ENCODE results near the gene CENPC. TPM values are rescaled to one million over a fixed set of nuclear protein-coding genes. Genes with fewer than 3 reads are reported as not detected.
"Not testable (repeated sequence)": the region's sequence is repeated elsewhere in the genome, so short reads cannot be mapped to it uniquely, and the experiment has no call there.

Gene CENPC
- polyA plus RNA-seq, 1 donor (not counting 4 experiments of a cell fraction or from before 2014, with no cell fraction given): 7.9 TPM

GRCh38 chr4:67459164-67459563 is 86.1 kb downstream of the CENPC start:
- Histone ChIP-seq H3K4me1 (ENCODE audit: control insufficient read depth, extremely low read depth, insufficient read depth, low read length) (no peaks in the 10 kb centered on the region), H3K36me3 (ENCODE audit: control insufficient read depth in 2 of 2, extremely low read depth in 1 of 2, insufficient read depth in 2 of 2, low read length in 2 of 2) (no peaks in the 10 kb centered on the region), H3K4me2 (ENCODE audit: control insufficient read depth, extremely low read depth, insufficient read depth, low read depth, low read length) (no peak overlapping the region), H3K9ac (ENCODE audit: control insufficient read depth, extremely low read depth, insufficient read depth, low read length) (no peak overlapping the region), H2AFZ (ENCODE audit: control insufficient read depth, low read length) (no peak overlapping the region), H3K79me2 (ENCODE audit: control insufficient read depth, insufficient read depth, low read length) (no peaks in the 10 kb centered on the region), H3K9me1 (ENCODE audit: control insufficient read depth, extremely low read depth, insufficient read depth, low read length) (no peaks in the 10 kb centered on the region), H3K27ac (ENCODE audit: control insufficient read depth, insufficient read depth, low read length) (no peak overlapping the region), H3K27me3 (ENCODE audit: control insufficient read depth, extremely low read depth, insufficient read depth, low read length) (no peaks in the 10 kb centered on the region), H3K9me3 (ENCODE audit: control insufficient read depth, low read depth, low read length) (no peaks in the 10 kb centered on the region), H3K4me3 (ENCODE audit: control insufficient read depth in 2 of 3, extremely low read depth in 1 of 3, insufficient read depth in 2 of 3, low read depth in 1 of 3, low read length in 3 of 3) (no peak overlapping the region), H4K20me1 (ENCODE audit: control insufficient read depth, extremely low read depth, insufficient read depth, low read length) (no peaks in the 10 kb centered on the region)
- no peak for TF ChIP-seq CTCF (optimal IDR thresholded peaks at IDR 0.05 in 1 of 3, IDR thresholded peaks at IDR 0.05 in 1 of 3, conservative IDR thresholded peaks at IDR 0.05 in 1 of 3; ENCODE audit: extremely low read depth in 1 of 3, insufficient read depth in 2 of 3, low read length in 3 of 3)
- no peak for TF ChIP-seq EZH2 (IDR thresholded peaks at IDR 0.05; ENCODE audit: low read length)
- dilution Hi-C loops (cut with MboI; ENCODE audit: extremely low pct_ligation_motif_present, low sequenced_read_pairs): no loop called here
- DNase-seq (ENCODE audit: low read depth, low spot score) (no peak), FAIRE-seq (no peak)

GRCh38 chr4:67456577-67457196 is 88.6 kb downstream of the CENPC start:
- Histone ChIP-seq H3K27me3 (ENCODE audit: control insufficient read depth, extremely low read depth, insufficient read depth, low read length) (no peaks in the 10 kb centered on the region), H3K9me3 (ENCODE audit: control insufficient read depth, low read depth, low read length) (no peaks in the 10 kb centered on the region), H3K9me1 (ENCODE audit: control insufficient read depth, extremely low read depth, insufficient read depth, low read length) (no peaks in the 10 kb centered on the region), H3K9ac (ENCODE audit: control insufficient read depth, extremely low read depth, insufficient read depth, low read length) (no peak overlapping the region), H3K27ac (ENCODE audit: control insufficient read depth, insufficient read depth, low read length) (no peak overlapping the region), H4K20me1 (ENCODE audit: control insufficient read depth, extremely low read depth, insufficient read depth, low read length) (no peaks in the 10 kb centered on the region), H2AFZ (ENCODE audit: control insufficient read depth, low read length) (no peak overlapping the region), H3K4me3 (ENCODE audit: control insufficient read depth in 2 of 3, extremely low read depth in 1 of 3, insufficient read depth in 2 of 3, low read depth in 1 of 3, low read length in 3 of 3) (no peak overlapping the region), H3K4me2 (ENCODE audit: control insufficient read depth, extremely low read depth, insufficient read depth, low read depth, low read length) (no peak overlapping the region), H3K4me1 (ENCODE audit: control insufficient read depth, extremely low read depth, insufficient read depth, low read length) (no peaks in the 10 kb centered on the region), H3K79me2 (ENCODE audit: control insufficient read depth, insufficient read depth, low read length) (no peaks in the 10 kb centered on the region), H3K36me3 (ENCODE audit: control insufficient read depth in 2 of 2, extremely low read depth in 1 of 2, insufficient read depth in 2 of 2, low read length in 2 of 2) (no peaks in the 10 kb centered on the region)
- DNase-seq (ENCODE audit: low read depth, low spot score) (no peak), FAIRE-seq (no peak)
- no peak for TF ChIP-seq EZH2 (IDR thresholded peaks at IDR 0.05; ENCODE audit: low read length)
- no peak for TF ChIP-seq CTCF (optimal IDR thresholded peaks at IDR 0.05 in 1 of 3, IDR thresholded peaks at IDR 0.05 in 1 of 3, conservative IDR thresholded peaks at IDR 0.05 in 1 of 3; ENCODE audit: extremely low read depth in 1 of 3, insufficient read depth in 2 of 3, low read length in 3 of 3)
- dilution Hi-C loops (cut with MboI; ENCODE audit: extremely low pct_ligation_motif_present, low sequenced_read_pairs): no loop called here

DNA sequence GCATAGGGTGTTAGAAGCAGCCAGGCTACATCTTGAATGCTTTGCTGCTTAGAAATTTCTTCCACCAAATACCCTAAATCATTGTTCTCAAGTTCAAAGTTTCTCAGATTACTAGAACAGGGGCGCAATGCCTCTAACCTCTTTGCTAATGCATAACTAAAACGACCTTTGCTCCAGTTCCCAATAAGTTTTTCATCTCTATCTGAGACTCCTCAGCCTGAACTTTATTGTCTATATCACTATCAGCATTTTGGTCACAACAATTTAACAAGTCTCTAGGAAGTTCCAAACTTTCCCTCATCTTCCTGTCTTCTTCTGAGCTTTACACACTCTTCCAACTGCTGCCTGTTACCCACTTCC is 92.5 kb downstream of the CENPC start:
- H3K9me3 ChIP-seq (ENCODE audit: control insufficient read depth, low read depth, low read length); H3K79me2 ChIP-seq (ENCODE audit: control insufficient read depth, insufficient read depth, low read length); H3K4me1 ChIP-seq (ENCODE audit: control insufficient read depth, extremely low read depth, insufficient read depth, low read length); H3K9me1 ChIP-seq (ENCODE audit: control insufficient read depth, extremely low read depth, insufficient read depth, low read length); H3K4me2 ChIP-seq (ENCODE audit: control insufficient read depth, extremely low read depth, insufficient read depth, low read depth, low read length); H3K27ac ChIP-seq (ENCODE audit: control insufficient read depth, insufficient read depth, low read length); H3K4me3 ChIP-seq (ENCODE audit: control insufficient read depth in 2 of 3, extremely low read depth in 1 of 3, insufficient read depth in 2 of 3, low read depth in 1 of 3, low read length in 3 of 3); H4K20me1 ChIP-seq (ENCODE audit: control insufficient read depth, extremely low read depth, insufficient read depth, low read length); dilution Hi-C loops (cut with MboI; ENCODE audit: extremely low pct_ligation_motif_present, low sequenced_read_pairs); H3K36me3 ChIP-seq (ENCODE audit: control insufficient read depth in 2 of 2, extremely low read depth in 1 of 2, insufficient read depth in 2 of 2, low read length in 2 of 2); DNase-seq (ENCODE audit: low read depth, low spot score); H2AFZ ChIP-seq (ENCODE audit: control insufficient read depth, low read length); FAIRE-seq; H3K9ac ChIP-seq (ENCODE audit: control insufficient read depth, extremely low read depth, insufficient read depth, low read length); H3K27me3 ChIP-seq (ENCODE audit: control insufficient read depth, extremely low read depth, insufficient read depth, low read length): not testable (repeated sequence)
